ENCODE results near the gene PCSK5.

The PCSK5 gene

DNA sequence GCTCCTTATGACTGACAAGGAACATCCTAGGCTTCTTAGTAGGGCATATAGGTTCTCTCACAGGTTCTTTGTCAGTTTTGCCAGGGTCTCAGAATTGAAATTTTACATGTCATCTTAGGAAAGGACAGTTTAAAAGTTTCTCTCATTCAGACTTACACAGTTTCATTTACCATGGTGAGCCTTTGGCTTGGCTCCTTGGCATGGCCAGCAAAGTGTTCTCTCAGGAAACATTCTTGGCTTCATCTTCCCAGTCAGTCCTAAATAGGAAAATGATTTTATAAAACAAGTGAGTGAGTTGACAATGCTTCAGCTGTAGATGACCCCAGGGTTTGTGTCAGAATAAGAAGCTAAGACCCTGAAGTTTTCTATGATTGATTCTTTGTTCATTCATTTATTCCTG lies 191.6 kb downstream of the PCSK5 start:
- no peak for DNase-seq (ENCODE audit: low read depth in 2 of 2)

DNA sequence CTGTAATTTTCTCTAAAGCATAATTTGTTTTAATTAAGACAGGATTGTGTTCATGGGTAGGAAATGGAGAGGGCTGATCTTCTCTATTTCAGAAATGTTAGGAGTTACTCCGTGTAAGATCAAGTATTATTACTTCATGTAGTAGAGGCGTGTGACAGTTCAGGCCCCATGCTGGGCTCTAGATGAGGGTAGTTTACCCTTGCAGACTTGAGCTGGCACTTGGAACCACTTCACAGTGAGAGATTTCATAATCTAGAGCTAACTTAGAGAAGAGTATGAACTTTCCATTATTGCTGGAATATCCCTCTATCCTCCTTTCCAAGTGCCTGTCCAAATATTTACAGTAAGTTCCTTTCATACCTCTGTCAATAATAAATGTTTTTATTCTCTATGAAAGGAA lies 195.1 kb downstream of the PCSK5 start:
- DNase-seq (ENCODE audit: low read depth in 2 of 2): no peak

- no peak for DNase-seq (ENCODE audit: low read depth in 2 of 2)
Measured at GRCh38 chr9:76086539-76086938, 196.1 kb downstream of the PCSK5 start.

DNA sequence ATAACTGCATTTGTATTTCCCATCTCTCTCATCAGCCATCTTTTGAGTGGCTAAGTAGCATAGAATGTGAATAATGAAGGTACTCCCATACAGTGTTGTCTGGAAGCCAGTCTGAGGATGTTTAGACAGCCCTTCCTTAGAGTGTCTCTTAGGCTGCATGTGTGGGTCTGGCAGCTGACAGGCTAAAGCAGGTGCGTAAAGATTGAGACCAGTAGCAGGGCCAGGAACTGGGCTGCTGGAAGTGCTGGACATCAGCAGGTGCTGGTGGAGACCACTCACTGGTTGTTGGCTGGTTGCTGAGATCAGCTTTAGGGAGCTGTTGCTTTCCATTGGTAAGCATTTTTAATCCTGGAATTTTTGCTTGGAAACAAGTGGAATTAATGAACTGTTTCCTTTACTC lies 197.5 kb downstream of the PCSK5 start:
- DNase-seq (ENCODE audit: low read depth in 2 of 2): no peak

- no peak for DNase-seq (ENCODE audit: low read depth in 2 of 2)
Measured at GRCh38 chr9:76090330-76090729, 199.9 kb downstream of the PCSK5 start.

GRCh38 chr9:76090909-76091308 lies 200.4 kb downstream of the PCSK5 start:
- DNase-seq (ENCODE audit: low read depth in 2 of 2): no peak

DNA sequence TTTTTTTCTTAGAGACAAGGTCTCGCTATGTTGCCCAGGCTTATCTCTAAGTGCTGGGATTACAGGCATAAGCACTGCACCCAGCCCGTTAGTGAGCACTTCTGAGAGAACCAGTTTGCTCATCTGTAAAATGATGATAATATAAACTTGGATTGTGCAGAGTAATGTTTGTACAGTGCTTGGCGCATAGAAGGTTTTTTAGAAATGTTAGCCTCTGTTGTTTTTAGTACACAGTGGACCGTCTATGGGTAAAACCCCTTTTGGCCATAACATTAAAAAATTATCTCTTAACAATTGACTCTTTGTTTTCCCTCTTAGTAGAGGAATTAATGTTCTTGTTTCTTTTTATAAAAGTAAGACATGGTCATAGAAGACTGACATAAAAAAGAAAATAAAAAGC lies 202.1 kb downstream of the PCSK5 start:
- DNase-seq (ENCODE audit: low read depth in 2 of 2): no peak

- DNase-seq (ENCODE audit: low read depth in 2 of 2): no peak
Measured at GRCh38 chr9:76095585-76095984, 205.1 kb downstream of the PCSK5 start.

DNA sequence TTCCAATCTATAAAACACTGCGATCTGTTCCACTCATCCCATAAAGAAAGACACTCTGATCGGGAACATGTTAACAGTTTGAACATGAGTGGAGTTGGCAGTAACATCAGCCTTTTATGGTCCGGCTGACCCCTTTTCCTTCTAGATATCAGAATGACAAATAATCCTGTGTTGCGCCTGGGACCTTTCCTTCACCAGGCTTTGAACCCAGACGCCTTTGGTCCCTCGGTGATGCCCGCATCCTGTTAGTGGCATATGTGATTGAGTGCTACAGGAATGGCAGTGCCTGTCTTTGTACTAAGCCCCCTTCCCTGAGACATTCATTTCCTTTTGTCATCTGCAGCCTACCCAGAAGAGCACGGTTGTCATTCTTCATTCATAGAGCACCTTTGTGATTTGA lies 209.0 kb downstream of the PCSK5 start:
- no peak for DNase-seq (ENCODE audit: low read depth in 2 of 2)

DNA sequence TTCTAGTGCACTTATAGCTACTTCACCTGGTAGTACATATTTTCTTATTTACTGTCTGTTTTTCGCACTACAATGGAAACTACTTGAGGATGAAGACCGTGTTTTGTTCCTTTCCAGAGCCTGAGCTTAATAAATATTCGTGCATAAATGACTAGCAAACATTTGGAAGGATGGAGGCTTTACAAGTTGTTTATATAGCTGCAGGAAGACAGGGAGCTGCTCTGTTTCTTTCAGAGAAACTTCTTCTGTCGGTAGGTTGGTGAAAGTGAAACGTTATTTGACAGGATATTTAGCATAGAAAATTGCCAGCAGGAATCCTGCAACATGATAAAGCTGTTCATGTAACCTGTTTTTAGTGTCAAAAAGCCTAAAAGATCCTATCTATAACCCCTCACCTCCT lies 210.6 kb downstream of the PCSK5 start:
- DNase-seq (ENCODE audit: low read depth in 2 of 2): no peak

GRCh38 chr9:76101491-76101890 lies 211.0 kb downstream of the PCSK5 start:
- DNase-seq (ENCODE audit: low read depth in 2 of 2): no peak

- DNase-seq (ENCODE audit: low read depth in 2 of 2): no peak
Measured at GRCh38 chr9:76101947-76102346, 211.5 kb downstream of the PCSK5 start.

- no peak for DNase-seq (ENCODE audit: low read depth in 2 of 2)
Measured at GRCh38 chr9:76103531-76104315, 213.2 kb downstream of the PCSK5 start.

- no peak for DNase-seq (ENCODE audit: low read depth in 2 of 2)
Measured at GRCh38 chr9:76107482-76107881, 217.0 kb downstream of the PCSK5 start.

- no peak for DNase-seq (ENCODE audit: low read depth in 2 of 2)
Measured at GRCh38 chr9:76109953-76110352, 219.5 kb downstream of the PCSK5 start.

GRCh38 chr9:76112151-76112550 lies 221.7 kb downstream of the PCSK5 start:
- DNase-seq (ENCODE audit: low read depth in 2 of 2): no peak

GRCh38 chr9:76114144-76114543 lies 223.7 kb downstream of the PCSK5 start:
- DNase-seq (ENCODE audit: low read depth in 2 of 2): no peak

GRCh38 chr9:76115396-76115795 lies 224.9 kb downstream of the PCSK5 start:
- no peak for DNase-seq (ENCODE audit: low read depth in 2 of 2)

DNA sequence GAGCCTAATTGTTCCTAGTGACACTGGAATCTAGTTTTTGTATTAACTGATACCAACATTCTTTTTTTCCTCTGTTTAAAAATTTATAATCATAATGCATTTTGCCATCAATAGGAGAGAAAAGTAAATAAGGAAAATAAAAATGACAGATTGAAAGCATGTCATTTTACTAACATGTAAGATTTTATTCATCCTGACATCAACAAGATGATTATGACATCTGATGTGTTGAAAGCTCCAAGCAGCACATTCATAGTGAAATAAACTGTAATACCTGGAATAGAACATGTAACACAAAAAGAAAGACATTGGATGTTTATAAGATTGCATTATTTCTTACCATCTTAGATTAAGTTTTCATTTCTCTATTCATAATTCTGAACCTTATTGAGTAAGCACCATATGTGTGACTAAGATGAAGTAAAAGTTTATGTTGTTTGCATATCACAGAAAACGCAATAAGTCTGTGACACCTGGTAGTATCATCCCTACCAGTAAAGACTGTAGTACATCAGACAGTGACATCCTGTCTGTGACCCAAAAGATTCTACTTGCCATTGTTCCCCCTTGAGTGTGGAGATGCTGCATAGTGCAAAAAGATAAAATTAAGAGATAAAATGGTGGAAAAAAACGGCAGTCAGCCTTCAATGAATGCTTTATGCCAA lies 225.6 kb downstream of the PCSK5 start:
- no peak for DNase-seq (ENCODE audit: low read depth in 2 of 2)

DNA sequence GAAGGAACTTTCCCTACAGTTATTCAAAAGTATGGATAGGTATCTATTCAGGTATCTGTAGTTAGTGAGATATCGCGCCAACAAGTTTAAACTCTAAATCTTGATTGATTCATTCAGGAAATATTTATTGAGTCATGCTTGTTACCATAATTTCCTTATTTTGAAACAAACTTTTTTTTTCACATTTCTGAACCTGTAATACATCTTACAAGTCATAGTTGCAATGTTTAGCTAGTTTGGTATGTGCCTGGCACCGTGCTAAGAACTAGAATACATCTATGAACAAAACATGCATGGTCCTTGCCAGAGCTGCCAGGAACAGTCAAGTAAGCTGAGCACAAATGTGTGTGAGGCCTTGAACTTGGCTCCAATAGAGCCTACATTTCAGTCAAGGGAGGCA lies 226.4 kb downstream of the PCSK5 start:
- DNase-seq (ENCODE audit: low read depth in 2 of 2): no peak

- DNase-seq (ENCODE audit: low read depth in 2 of 2): no peak
Measured at GRCh38 chr9:76127637-76128036, 237.2 kb downstream of the PCSK5 start.

DNA sequence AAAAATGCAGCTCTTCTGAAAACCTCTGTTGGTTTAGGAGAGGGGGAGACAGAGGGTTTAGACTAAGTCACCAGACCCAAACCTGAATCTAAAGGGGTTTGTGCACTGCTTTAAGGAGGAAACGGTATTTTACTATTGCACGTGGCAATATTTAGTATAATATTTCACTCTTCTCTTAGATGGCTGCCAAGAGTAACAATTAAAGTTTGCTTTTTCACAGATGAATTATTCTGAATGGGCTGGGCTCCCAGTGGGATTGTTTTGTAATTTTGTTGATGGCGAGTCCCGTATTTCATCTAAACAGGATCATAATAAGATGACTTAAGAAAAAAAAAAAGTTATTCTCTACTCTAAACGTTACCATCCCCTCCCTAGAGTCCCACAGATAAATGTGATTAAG lies 245.4 kb downstream of the PCSK5 start:
- no peak for DNase-seq (ENCODE audit: low read depth in 2 of 2)

- no peak for DNase-seq (ENCODE audit: low read depth in 2 of 2)
Measured at GRCh38 chr9:76136986-76137385, 246.5 kb downstream of the PCSK5 start.

DNA sequence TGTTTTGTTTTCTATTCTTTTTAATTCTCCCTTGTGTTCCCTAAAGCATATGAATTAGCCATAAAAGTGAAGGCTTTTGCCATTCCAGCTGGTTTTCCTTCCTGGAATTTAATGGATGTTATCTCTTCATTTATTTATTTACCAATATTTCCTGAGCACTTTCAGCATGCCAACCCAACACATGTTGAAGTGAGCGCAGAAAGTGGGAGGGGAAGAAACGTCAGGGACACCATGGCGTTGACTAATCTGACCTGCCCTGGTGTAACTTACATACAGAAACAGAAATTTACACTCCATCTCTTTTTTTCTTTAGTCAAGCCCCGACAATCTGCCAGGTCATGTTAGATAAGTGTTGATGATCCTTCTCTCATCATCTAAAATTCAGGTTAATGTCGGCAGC lies 247.5 kb downstream of the PCSK5 start:
- no peak for DNase-seq (ENCODE audit: low read depth in 2 of 2)
